Lower leg skin (tissue), 4 donors: Measurements from ENCODE around the gene NGEF. TPM values are rescaled to one million over a fixed set of nuclear protein-coding genes. Genes with fewer than 3 reads are reported as not detected.

ENCODE experiments used
- DNase-seq, 2 donors: peaks; one replicate each; pipeline ENCODE4 v3.0.0-alpha.2; 2019; ENCODE audit warnings: low spot score in 2 of 2
- H3K4me3 ChIP-seq: fragments of 200-600 bp; sonication (generic); 2 replicates; pipeline ENCODE4 v1.5.1; 2017; ENCODE audit warnings: mild to moderate bottlenecking, low read depth; ENCODE audit not compliant: poor library complexity, severe bottlenecking
- POLR2A ChIP-seq, 2 donors: fragments of 450-650 bp; IDR thresholded peaks; one replicate each; pipeline ENCODE4 v1.6.1; 2016 to 2017; ENCODE audit warnings: antibody characterized with exemption in 2 of 2, mild to moderate bottlenecking in 1 of 2, moderate library complexity in 1 of 2
- WGBS, 2 donors: methylation state at CpG; one replicate each; pipeline ENCODE4 v1.1.5; 2018; 5-methylcytosine and 5-hydroxymethylcytosine counted together
- intact Hi-C: fragments of 100-400 bp; cut with DNase I; formaldehyde crosslinking; loops from one replicate; pipeline ENCODE4 v1.15.0; 2023; ENCODE audit warnings: low total_unique reads
- total RNA-seq, 4 donors: library from RNA; depleted of rRNA; stranded (reverse); fragments of >200 nt; gene quantifications; one replicate each; pipeline ENCODE4 v1.1.0, GENCODE V29; 2016
- TF ChIP-seq, protein P1 (sequence below), 3 donors: fragments of 450-650 bp; IDR thresholded peaks; one replicate each; pipeline ENCODE4 v1.5.1; 2016; ENCODE audit warnings: antibody characterized with exemption in 3 of 3, mild to moderate bottlenecking in 3 of 3, moderate library complexity in 2 of 3

Gene NGEF
- total RNA-seq, 4 donors from 2014 or later = 15.7 to 30.3 (median 17.9) TPM

DNA sequence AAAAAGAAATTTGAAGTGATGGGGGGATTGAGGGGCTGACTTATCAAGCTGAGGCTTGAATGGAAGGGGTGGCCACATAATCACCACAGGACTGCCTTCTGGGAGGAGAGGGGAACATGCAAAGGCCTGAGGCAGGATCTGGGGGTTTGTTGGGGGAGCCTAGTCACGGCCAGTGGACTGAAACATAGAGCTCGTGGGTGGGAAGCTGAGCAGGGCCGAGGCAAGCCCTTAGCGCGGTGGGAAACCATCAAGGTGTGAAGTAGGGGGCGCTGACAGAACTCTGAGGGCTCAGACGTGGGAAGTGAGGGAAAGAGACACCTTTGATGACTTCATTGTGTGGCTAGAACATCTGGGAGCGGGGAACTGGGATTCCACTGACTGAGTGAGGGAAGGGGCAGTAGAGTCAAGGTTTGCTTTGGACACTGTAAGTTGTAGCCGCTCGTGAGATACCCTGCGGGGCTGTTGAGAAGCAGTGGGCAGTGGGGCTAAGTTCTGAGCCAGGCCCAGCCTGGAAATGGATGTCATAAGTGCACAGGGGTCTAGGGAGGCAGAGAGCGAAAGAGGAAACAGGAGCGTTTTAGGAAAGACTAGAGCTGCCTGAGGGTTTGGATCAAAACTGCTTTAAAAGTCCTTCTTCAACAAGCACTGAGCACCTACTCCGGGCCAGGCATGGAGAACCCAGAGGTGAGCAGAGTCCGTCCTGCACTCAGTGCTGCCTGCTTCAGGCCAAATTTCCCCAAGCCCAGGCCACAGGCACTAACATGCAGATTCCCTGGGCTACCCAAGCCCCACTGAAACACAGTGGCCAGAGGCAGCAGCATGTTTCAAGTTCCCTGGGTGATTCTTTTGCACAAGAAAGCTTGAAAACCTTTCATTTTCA lies 143.7 kb downstream of the NGEF start:
- peak in 1 of 2 donors; percentile 76 for DNase-seq
- intact Hi-C loops = no loop called here
- no peak overlapping the region for H3K4me3 ChIP-seq
- 79 to 81% methylated on average over 15 of the region's 15 CpGs for WGBS, 2 donors
- TF ChIP-seq, protein P1, sequence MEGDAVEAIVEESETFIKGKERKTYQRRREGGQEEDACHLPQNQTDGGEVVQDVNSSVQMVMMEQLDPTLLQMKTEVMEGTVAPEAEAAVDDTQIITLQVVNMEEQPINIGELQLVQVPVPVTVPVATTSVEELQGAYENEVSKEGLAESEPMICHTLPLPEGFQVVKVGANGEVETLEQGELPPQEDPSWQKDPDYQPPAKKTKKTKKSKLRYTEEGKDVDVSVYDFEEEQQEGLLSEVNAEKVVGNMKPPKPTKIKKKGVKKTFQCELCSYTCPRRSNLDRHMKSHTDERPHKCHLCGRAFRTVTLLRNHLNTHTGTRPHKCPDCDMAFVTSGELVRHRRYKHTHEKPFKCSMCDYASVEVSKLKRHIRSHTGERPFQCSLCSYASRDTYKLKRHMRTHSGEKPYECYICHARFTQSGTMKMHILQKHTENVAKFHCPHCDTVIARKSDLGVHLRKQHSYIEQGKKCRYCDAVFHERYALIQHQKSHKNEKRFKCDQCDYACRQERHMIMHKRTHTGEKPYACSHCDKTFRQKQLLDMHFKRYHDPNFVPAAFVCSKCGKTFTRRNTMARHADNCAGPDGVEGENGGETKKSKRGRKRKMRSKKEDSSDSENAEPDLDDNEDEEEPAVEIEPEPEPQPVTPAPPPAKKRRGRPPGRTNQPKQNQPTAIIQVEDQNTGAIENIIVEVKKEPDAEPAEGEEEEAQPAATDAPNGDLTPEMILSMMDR (IDR thresholded peaks at IDR 0.05) = no peak
- no peak for TF ChIP-seq POLR2A (IDR thresholded peaks at IDR 0.05)

DNA sequence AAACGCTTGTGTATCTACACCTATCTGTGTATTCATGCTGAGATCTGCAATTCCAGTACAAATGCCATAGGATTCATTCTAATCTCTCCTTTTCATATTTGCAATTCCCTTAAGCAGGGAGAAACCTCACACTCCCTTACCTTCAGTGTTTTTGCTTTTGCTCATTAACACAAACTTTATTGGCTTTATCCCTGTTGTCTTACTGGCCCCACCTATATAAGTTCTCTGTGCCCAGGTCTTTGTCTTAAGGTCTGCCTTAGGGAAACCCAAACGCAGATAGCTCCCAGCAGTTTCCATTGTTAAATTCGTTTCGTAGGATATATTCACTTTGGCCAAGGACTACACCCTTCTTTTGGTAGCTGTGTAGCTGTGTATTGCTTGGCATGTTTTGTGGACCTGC lies 147.0 kb downstream of the NGEF start:
- intact Hi-C loops = no loop called here
- no peak overlapping the region for H3K4me3 ChIP-seq
- 55 to 56% methylated on average over 4 of the region's 4 CpGs for whole genome bisulfite sequencing, 2 donors
- no peak for TF ChIP-seq POLR2A (IDR thresholded peaks at IDR 0.05)
- TF ChIP-seq, protein P1 (IDR thresholded peaks at IDR 0.05) = no peak
- DNase-seq = no peak

DNA sequence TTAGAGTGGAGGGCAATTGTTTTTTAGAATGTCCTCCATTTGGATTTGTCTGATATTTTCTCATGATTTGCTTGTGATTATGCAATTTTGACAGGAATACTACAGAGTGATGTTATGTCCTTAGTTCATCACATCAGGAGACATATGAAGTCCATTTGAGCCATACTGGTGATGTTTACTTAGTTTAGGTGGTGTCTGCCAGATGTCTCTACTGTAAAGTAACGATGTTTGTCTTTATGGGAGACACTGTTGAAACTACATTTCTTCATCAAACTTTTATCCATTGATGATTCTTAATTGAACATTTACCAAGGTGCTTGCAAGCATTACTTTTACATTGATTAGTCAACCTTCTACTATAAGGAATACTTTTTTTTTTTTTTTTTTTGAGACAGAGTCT lies 147.9 kb downstream of the NGEF start:
- intact Hi-C loops = no loop called here
- H3K4me3 ChIP-seq = no peak overlapping the region
- WGBS, 2 donors = 91 to 96% methylated on average over 1 of the region's 1 CpG
- DNase-seq = no peak
- TF ChIP-seq, protein P1 (IDR thresholded peaks at IDR 0.05) = no peak
- no peak for TF ChIP-seq POLR2A (IDR thresholded peaks at IDR 0.05)

DNA sequence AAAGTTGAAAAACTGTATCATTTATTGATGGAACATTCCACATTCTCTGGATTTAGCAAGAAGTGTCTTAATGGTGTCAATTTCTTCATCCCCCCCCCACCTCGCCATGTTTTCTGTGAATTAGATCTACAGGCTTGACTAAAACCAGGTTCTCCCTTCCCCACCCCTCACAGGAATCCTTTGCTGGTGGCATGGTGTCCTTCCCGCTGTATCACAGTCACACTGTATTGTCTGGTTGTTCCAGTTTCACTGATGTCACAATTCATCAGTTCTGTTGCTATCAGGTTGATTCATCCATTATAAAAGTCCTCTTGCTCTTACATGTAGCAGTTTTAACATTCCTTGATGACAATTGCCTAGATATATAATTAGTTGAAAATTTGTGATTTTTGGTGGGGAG lies 149.1 kb downstream of the NGEF start:
- WGBS, 2 donors = 88 to 89% methylated on average over 2 of the region's 2 CpGs
- no peak overlapping the region for H3K4me3 ChIP-seq
- TF ChIP-seq POLR2A (IDR thresholded peaks at IDR 0.05) = no peak
- TF ChIP-seq, protein P1 (IDR thresholded peaks at IDR 0.05) = no peak
- peak in 1 of 2 donors; percentile 50 for DNase-seq
- intact Hi-C loops = no loop called here

DNA sequence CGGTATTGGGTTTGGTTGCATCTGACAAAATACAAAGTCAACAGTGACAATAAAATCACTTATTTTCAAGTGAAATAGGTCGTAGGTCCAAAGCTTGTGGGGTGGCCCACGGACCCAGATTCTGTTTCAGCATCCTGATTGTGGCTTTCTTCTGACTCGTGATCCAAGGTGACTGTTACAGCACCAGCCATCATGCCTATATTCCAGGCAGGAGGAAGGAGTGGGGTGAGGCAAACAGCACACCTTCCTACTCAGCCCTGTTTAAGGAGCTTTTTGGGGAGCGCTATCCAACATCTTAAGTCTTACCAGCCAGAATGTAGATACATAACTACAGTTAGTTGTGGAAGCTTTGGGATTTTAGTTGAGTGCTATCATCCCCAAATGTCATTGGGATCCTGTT lies 151.7 kb downstream of the NGEF start:
- TF ChIP-seq, protein P1 (IDR thresholded peaks at IDR 0.05) = no peak
- no peak for TF ChIP-seq POLR2A (IDR thresholded peaks at IDR 0.05)
- DNase-seq = no peak
- no peak overlapping the region for H3K4me3 ChIP-seq
- intact Hi-C loops = no loop called here
- WGBS, 2 donors = 93 to 99% methylated on average over 5 of the region's 5 CpGs
